Osteocyte (in vitro differentiated cells): ENCODE measurements around the gene RORB. TPM values are rescaled to one million over a fixed set of nuclear protein-coding genes. Genes with fewer than 3 reads are reported as not detected.

Experiments used
- DNase-seq: peaks from one replicate; pipeline ENCODE4 v3.0.0; 2021; ENCODE audit warnings: mixed read lengths; ENCODE audit not compliant: unreplicated experiment; ENCODE audit errors: extremely low spot score
- H3K27ac Mint-ChIP-seq: one replicate; pipeline ENCODE4 v1.8.0; 2021; ENCODE audit warnings: mild to moderate bottlenecking, mixed read lengths; ENCODE audit not compliant: unreplicated experiment
- H3K27me3 Mint-ChIP-seq: one replicate; pipeline ENCODE4 v1.8.0; 2021; ENCODE audit warnings: mixed read lengths; ENCODE audit not compliant: unreplicated experiment
- H3K36me3 Mint-ChIP-seq: one replicate; pipeline ENCODE4 v1.8.0; 2021; ENCODE audit warnings: mixed read lengths; ENCODE audit not compliant: unreplicated experiment
- H3K4me1 Mint-ChIP-seq: one replicate; pipeline ENCODE4 v1.8.0; 2021; ENCODE audit warnings: mixed read lengths; ENCODE audit not compliant: unreplicated experiment
- H3K4me3 Mint-ChIP-seq: one replicate; pipeline ENCODE4 v1.8.0; 2021; ENCODE audit warnings: mild to moderate bottlenecking, moderate library complexity, mixed read lengths; ENCODE audit not compliant: unreplicated experiment
- H3K9me3 Mint-ChIP-seq: one replicate; pipeline ENCODE4 v1.8.0; 2021; ENCODE audit warnings: mixed read lengths; ENCODE audit not compliant: unreplicated experiment
- CTCF ChIP-seq: fragments of 200-600 bp; sonication (generic); IDR thresholded peaks from 2 replicates; pipeline ENCODE4 v1.5.0; 2021; ENCODE audit warnings: antibody characterized with exemption, mild to moderate bottlenecking, moderate library complexity
- total RNA-seq: library from RNA; stranded (reverse); gene quantifications from 2 replicates; pipeline ENCODE4 v1.2.1, GENCODE V29; 2021

RORB gene
- total RNA-seq, 1 donor from 2014 or later: not detected

- no peak for TF ChIP-seq CTCF
- DNase-seq: no peak
- Mint-ChIP-seq H3K9me3 (no peaks in the 10 kb centered on the region), H3K27me3 (no peaks in the 10 kb centered on the region), H3K27ac (no peak overlapping the region), H3K4me1 (no peaks in the 10 kb centered on the region), H3K36me3 (no peaks in the 10 kb centered on the region), H3K4me3 (no peak overlapping the region)
These were observed 101.7 kb downstream of the RORB start for GRCh38 chr9:74598874-74599273.

GRCh38 chr9:74609671-74610405 is 112.7 kb downstream of the RORB start:
- Mint-ChIP-seq H3K27me3 (no peaks in the 10 kb centered on the region), H3K27ac (no peak overlapping the region), H3K4me3 (no peak overlapping the region), H3K36me3 (no peaks in the 10 kb centered on the region), H3K4me1 (no peaks in the 10 kb centered on the region), H3K9me3 (no peaks in the 10 kb centered on the region)
- TF ChIP-seq CTCF: no peak
- no peak for DNase-seq

GRCh38 chr9:74610523-74611061 is 113.5 kb downstream of the RORB start:
- no peak for TF ChIP-seq CTCF
- Mint-ChIP-seq H3K4me3 (no peak overlapping the region), H3K27ac (no peak overlapping the region), H3K27me3 (no peaks in the 10 kb centered on the region), H3K4me1 (no peaks in the 10 kb centered on the region), H3K36me3 (no peaks in the 10 kb centered on the region), H3K9me3 (no peaks in the 10 kb centered on the region)
- DNase-seq: no peak

- no peak for DNase-seq
These were observed 133.1 kb downstream of the RORB start for GRCh38 chr9:74630228-74630627.

More at GRCh38 chr9:74630228-74630627, 133.1 kb downstream of the RORB start:
- no peaks in the 10 kb centered on the region for H3K4me1 Mint-ChIP-seq
- no peak overlapping the region for H3K4me3 Mint-ChIP-seq
- H3K9me3 Mint-ChIP-seq: no peaks in the 10 kb centered on the region
- H3K27me3 Mint-ChIP-seq: no peaks in the 10 kb centered on the region
- no peak for TF ChIP-seq CTCF
- H3K36me3 Mint-ChIP-seq: no peaks in the 10 kb centered on the region
- H3K27ac Mint-ChIP-seq: no peak overlapping the region
